ENCODE results near the gene NCBP3.

DNA sequence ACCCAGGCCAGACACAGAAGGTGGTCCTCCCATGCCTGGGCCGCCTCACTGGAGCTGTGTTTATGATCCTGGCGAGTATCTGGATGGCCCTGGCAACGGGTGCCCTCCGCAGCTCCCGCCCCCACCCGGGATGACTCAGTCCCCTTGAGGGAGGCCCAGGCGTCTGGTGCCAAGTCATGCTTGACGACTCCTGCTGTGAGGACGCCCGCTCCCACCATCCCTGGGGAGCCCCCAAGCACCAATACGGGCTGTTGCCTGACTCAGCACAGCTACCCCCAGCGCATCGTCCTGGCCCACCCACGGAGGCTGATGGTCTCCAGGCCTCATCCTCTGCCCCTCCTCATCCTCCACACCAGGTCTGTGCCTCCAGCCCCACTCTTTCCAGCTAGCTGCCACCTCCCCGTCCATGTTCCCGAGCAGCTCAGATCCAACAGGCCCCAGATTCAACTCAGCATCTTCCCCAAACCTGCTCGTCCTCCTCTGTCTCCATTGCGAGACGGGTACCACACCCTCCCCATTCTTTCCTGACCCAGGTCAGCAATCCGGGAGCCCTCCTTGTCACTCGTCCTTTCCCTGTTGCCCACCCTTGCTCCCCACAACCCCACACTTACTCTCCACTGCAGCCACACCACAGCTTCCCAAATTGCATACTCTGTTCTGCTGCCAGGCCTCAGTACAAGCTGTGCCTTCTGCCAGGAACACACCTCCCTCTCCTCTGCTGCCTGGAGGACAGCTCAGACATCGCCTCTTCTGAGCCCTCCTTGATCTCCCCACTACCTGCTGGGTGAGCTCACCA is 44.2 kb upstream of the NCBP3 start:
- TF ChIP-seq, protein P1, sequence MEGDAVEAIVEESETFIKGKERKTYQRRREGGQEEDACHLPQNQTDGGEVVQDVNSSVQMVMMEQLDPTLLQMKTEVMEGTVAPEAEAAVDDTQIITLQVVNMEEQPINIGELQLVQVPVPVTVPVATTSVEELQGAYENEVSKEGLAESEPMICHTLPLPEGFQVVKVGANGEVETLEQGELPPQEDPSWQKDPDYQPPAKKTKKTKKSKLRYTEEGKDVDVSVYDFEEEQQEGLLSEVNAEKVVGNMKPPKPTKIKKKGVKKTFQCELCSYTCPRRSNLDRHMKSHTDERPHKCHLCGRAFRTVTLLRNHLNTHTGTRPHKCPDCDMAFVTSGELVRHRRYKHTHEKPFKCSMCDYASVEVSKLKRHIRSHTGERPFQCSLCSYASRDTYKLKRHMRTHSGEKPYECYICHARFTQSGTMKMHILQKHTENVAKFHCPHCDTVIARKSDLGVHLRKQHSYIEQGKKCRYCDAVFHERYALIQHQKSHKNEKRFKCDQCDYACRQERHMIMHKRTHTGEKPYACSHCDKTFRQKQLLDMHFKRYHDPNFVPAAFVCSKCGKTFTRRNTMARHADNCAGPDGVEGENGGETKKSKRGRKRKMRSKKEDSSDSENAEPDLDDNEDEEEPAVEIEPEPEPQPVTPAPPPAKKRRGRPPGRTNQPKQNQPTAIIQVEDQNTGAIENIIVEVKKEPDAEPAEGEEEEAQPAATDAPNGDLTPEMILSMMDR (IDR thresholded peaks at IDR 0.05) = no peak
- TF ChIP-seq POLR2A (IDR thresholded peaks at IDR 0.05) = peak in 1 of 2 donors; percentile 71
